ENCODE measurements around the gene NT5DC2.
"Not testable (repeated sequence)": the region's sequence is repeated elsewhere in the genome, so short reads cannot be mapped to it uniquely, and the experiment has no call there.

Gene NT5DC2

GRCh38 chr3:52536369-52537164 is 2.9 kb upstream of the NT5DC2 start, which contains the start of gene UQCC5:
Gene UQCC5, plus strand, starts transcription at chr3:52536605. Its CDS starts 151 bp downstream, at chr3:52536756.
- peak; percentile 85 to 96 for DNase-seq

- DNase-seq: no peak
These were observed 2.4 kb upstream of the NT5DC2 start for GRCh38 chr3:52536112-52536368.

GRCh38 chr3:52535411-52536111 is 1.9 kb upstream of the NT5DC2 start:
- DNase-seq: no peak

DNA sequence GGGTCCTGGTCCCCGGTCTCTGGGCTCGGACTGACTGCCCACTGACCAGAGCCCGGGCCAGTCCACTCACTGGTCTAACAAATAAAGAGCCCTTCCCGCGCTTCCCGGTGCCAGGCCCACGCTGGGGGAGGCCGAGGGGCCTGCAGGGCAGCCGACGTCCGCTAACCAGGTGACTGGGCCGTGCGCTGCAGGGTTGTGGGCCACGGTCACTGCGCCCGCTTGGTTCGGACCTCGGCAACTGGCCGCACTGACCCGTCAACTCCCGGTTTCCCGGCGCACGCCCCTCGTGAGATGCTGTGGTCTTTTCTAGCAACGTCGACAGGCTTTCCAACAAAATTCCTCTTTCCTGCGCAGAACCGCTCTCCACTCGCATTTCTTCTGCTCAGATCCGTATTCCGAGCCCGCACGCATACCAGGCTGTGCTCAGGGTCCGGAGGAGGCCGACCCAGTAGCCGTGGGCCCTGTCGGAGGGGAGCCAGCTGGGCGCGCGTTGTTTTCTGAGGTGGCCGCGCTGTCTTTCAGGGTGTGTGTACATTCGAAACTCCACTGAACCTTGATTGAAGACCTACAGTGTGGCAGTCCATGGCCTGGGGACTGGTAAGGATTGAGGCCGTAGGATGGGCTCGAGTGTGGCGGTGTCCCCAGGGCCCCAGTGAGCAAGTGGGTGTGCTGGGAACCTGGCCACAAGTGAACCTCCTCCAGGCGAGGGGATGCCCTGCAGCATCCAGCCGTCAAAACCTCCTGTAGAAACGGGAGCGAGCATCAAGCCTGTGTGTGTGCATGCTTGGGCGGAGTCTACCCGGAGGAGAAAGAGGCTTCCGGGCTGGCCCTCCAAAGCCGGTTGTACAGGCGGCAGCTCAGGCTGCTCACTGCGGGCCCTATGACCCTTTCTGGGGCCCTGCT is 875 bp upstream of the NT5DC2 start:
- DNase-seq: no peak

- DNase-seq: no peak
These were observed 627 bp downstream of the NT5DC2 start for GRCh38 chr3:52532838-52533622.

DNA sequence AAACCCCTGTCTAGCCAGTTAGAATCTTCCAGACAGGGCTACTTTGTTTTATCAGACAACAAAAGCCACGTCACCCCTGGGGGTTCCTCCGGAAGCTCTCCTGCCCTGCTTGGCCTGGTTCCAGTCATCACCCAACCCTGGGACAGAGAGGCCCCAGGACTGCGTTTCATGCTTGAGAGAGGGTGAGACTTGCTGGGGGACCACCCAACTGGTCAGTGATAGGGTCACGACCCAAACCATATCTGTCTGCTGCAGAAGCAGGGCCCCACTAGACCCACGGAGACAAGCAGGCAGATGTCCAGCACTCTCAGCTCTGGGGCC is 1.2 kb downstream of the NT5DC2 start:
- DNase-seq: no peak

- no peak for DNase-seq
These were observed 1.7 kb downstream of the NT5DC2 start for GRCh38 chr3:52531860-52532516.

GRCh38 chr3:52530918-52531826 is 2.5 kb downstream of the NT5DC2 start:
- DNase-seq: no peak

DNA sequence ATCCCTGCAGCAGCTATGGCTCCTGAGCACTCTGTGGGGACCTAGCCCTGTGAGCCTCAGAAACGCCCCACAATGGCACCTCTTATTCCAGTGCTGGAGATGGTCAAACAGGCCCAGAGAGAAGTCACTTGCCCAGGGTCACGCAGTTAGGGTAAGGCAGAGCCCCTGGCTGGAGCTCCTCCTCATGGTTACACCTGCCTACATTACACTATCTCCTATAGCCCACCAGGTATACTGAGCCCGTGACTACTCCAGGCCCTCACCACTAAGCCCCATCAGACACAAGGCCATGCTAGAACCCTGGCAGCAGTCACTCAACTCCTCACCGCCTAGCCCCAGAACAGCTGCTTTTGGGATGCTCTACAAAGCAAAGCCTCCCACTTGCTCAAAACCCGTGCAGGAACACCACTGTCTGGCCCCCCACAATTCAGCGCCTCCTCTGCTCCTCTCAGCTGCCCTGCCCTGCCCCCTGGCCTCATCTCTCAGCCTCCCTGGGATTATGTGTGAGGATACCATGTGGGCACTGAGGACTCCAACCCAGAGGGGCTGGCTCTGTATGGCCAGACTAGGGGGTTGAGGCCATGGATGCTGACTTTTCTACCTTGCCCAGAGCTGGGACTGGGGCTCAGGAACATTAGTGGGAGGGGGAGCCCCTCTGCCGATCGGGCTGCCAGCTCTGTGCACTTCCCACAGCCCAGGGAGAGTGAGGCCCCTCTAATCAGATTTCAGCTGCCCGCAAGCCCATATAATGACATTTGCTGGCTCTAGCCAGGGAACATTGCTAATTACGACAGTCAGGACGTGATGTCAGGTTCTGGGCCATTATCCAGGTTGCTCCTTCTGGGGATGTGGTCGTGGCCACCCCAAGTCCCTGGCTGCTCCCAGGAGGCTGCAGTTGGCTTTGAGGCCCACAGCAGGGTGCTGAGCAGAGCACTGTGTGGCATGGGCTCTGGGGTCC is 4.0 kb downstream of the NT5DC2 start:
- DNase-seq: no peak

GRCh38 chr3:52528586-52529375 is 4.9 kb downstream of the NT5DC2 start:
- DNase-seq: no peak

- DNase-seq: no peak
These were observed 5.7 kb downstream of the NT5DC2 start for GRCh38 chr3:52527732-52528585.

GRCh38 chr3:52527039-52527731 is 6.5 kb downstream of the NT5DC2 start:
- no peak for DNase-seq

DNA sequence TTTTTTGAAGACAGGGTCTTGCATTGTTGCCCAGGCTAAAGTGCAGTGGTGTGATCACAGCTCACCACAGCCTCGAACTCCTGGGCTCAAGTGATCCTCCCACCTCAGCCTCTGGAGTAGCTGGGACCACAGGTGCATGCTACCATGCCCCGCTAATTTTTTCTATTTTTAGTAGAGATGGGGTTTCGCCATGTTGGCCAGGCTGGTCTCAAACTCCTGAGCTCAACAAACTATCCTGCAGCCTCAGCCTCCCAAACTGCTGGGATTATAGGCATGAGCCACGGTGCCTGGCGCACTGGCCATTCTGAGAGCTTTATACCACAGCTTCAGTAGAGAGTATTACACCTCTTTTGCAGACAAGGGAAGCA is 7.0 kb downstream of the NT5DC2 start:
- DNase-seq: not testable (repeated sequence)

- no peak for DNase-seq
These were observed 7.7 kb downstream of the NT5DC2 start for GRCh38 chr3:52525680-52526561.

DNA sequence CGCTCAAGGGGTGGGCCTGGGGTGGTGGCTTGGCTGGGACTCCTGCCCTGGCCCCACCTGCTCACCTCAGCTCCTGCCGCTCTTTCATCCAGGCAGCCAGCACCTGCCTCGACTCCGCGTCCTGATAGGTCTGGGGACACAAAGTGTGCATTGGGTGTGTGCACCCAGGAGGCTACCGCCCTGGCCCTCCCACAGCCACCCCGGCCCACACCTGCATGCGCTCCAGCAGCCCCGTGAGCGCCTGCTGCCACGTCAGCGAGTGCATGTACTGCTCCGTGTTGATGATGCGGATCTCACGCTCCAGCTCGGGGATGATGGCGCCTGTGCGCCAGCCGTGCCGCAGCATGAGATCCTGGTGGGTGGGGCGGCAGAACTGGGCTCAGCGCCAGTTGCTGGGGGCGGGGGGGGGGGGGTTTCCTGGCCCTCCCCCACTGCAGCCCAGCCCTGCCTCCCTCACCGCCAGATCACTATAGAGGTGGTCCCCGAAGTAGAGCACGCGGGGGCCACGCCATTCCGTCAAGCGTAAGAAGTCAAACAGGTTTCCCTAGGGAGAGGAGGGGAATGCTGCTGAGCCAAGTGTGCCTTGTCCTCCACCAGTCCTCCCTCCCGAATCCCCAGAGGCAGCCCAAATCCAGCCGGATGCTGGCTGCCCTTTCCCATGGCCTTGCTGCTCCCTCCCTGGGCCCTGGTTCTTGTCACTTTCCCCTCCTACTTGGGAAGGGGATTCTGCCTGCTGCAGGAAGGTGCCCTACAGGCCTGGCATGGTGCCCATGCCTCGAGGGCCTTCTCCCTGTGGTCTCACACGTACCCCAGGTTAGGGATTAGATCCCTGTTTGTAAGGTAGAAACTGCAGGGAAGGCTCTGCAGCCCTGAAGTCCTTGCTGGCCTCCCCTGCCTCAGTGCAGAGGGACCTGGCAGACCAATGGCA is 8.6 kb downstream of the NT5DC2 start:
- DNase-seq: no peak

Data from NCI-H446 (cell line).